H1 (cell line): ENCODE results near the gene PARD3. TPM values are rescaled to one million over a fixed set of nuclear protein-coding genes. Genes with fewer than 3 reads are reported as not detected.

ENCODE experiments used
- CTCF ChIA-PET: fragments of 300-600 bp; sonication (Branson Sonifier 250); formaldehyde crosslinking; loops from one replicate; lab custom pipeline; 2021; ENCODE audit not compliant: partially characterized antibody; lab: Charles Lee
- POLR2A ChIA-PET: fragments of 300-600 bp; sonication (Branson Sonifier 250); formaldehyde crosslinking; loops from one replicate; lab custom pipeline; 2021; ENCODE audit warnings: inconsistent platforms; ENCODE audit not compliant: partially characterized antibody; lab: Charles Lee
- DNase-seq, 2 experiments: peaks; one replicate each; pipeline versions ENCODE4 v3.0.0 to v3.0.0-alpha.2; 2010 to 2022; ENCODE audit warnings: low spot score in 2 of 2, low read depth in 1 of 2, mixed read lengths in 1 of 2
- FAIRE-seq: peaks from 2 replicates; lab custom pipeline; 2011; peaks lifted over from hg19 to GRCh38; lab: Jason Lieb, UNC
- H2AFZ ChIP-seq: 2 replicates; pipeline ENCODE4 v1.8.1; 2012; ENCODE audit warnings: low read length, inconsistent platforms
- H2AK5ac ChIP-seq: 2 replicates; pipeline ENCODE4 v1.6.1; 2013; ENCODE audit warnings: low read depth, low read length
- H2BK120ac ChIP-seq: replicated peaks from 2 replicates; pipeline ENCODE3; 2013; ENCODE audit warnings: low read depth, low read length, inconsistent platforms
- H2BK12ac ChIP-seq: 2 replicates; pipeline ENCODE4 v1.6.1; 2013; ENCODE audit warnings: low read depth, low read length
- H2BK15ac ChIP-seq: 2 replicates; pipeline ENCODE4 v1.6.1; 2013; ENCODE audit warnings: low read length
- H2BK20ac ChIP-seq: 2 replicates; pipeline ENCODE4 v1.6.1; 2013; ENCODE audit warnings: low read length
- H2BK5ac ChIP-seq: 2 replicates; pipeline ENCODE4 v1.6.1; 2013; ENCODE audit warnings: low read depth, low read length
- H3K14ac ChIP-seq: 2 replicates; pipeline ENCODE4 v1.6.1; 2013; ENCODE audit warnings: inconsistent platforms; ENCODE audit not compliant: insufficient read length
- H3K18ac ChIP-seq: 2 replicates; pipeline ENCODE4 v1.6.1; 2013; ENCODE audit warnings: low read length; ENCODE audit errors: extremely low read depth
- H3K23ac ChIP-seq: 2 replicates; pipeline ENCODE4 v1.6.1; 2013; ENCODE audit warnings: inconsistent platforms; ENCODE audit not compliant: insufficient read length
- H3K23me2 ChIP-seq: 2 replicates; pipeline ENCODE4 v1.6.1; 2013; ENCODE audit warnings: low read depth, low read length
- H3K27ac ChIP-seq: 2 replicates; pipeline ENCODE4 v1.6.1; 2011; ENCODE audit warnings: low read depth, low read length, inconsistent platforms
- H3K27me3 ChIP-seq, 4 experiments: replicated peaks in 1 of 4; 1 replicate in 1 of 4; 2 replicates in 3 of 4; pipeline versions ENCODE4 v1.6.1 to v1.8.1; 2011 to 2013; ENCODE audit warnings: low read length in 3 of 4, mild to moderate bottlenecking in 3 of 4, inconsistent platforms in 2 of 4, mixed read lengths in 2 of 4, moderate library complexity in 1 of 4; ENCODE audit not compliant: control insufficient read depth in 3 of 4, insufficient read depth in 3 of 4; ENCODE audit errors: extremely low read depth in 1 of 4
- H3K36me3 ChIP-seq, 4 experiments: 2 replicates each; pipeline versions ENCODE4 v1.6.1 to v1.8.1; 2011 to 2013; ENCODE audit warnings: mild to moderate bottlenecking in 4 of 4, low read length in 3 of 4, moderate library complexity in 2 of 4, control low read depth in 1 of 4, inconsistent platforms in 1 of 4; ENCODE audit not compliant: insufficient read depth in 4 of 4, control insufficient read depth in 2 of 4
- H3K4ac ChIP-seq: replicated peaks from 2 replicates; pipeline ENCODE3; 2013; ENCODE audit warnings: low read length, low read depth, mixed read lengths, inconsistent platforms; ENCODE audit not compliant: insufficient read length
- H3K4me1 ChIP-seq, 4 experiments: replicated peaks in 1 of 4; 1 replicate in 1 of 4; 2 replicates in 3 of 4; pipeline versions ENCODE4 v1.6.1 to v1.8.1; 2011 to 2013; ENCODE audit warnings: low read length in 3 of 4, inconsistent platforms in 2 of 4, mixed read lengths in 1 of 4; ENCODE audit not compliant: insufficient read depth in 4 of 4, control insufficient read depth in 3 of 4
- H3K4me2 ChIP-seq, 2 experiments: 2 replicates each; pipeline versions ENCODE4 v1.6.1 to v1.8.1; 2011 to 2013; ENCODE audit warnings: low read depth in 2 of 2, low read length in 2 of 2, control low read depth in 1 of 2, inconsistent platforms in 1 of 2, mild to moderate bottlenecking in 1 of 2; ENCODE audit not compliant: insufficient read depth in 1 of 2
- H3K4me3 ChIP-seq, 4 experiments: fragments of 200-600, 300-600 bp in 1 of 4; sonication (generic), shearing (Covaris generic), sonication (Bioruptor Twin) in 1 of 4; 2 replicates each; pipeline versions ENCODE4 v1.5.1 to v1.8.1; 2011 to 2016; ENCODE audit warnings: low read length in 4 of 4, low read depth in 3 of 4, control low read depth in 2 of 4, inconsistent platforms in 2 of 4, mild to moderate bottlenecking in 2 of 4, mixed read lengths in 1 of 4, moderate library complexity in 1 of 4; ENCODE audit not compliant: insufficient read depth in 2 of 4; ENCODE audit errors: extremely low read depth in 1 of 4
- H3K56ac ChIP-seq: replicated peaks from 2 replicates; pipeline ENCODE3; 2013; ENCODE audit warnings: low read depth, mild to moderate bottlenecking, mixed read lengths, low read length, inconsistent platforms; ENCODE audit not compliant: insufficient read length
- H3K79me1 ChIP-seq: 2 replicates; pipeline ENCODE4 v1.6.1; 2013; ENCODE audit warnings: low read depth, low read length, control low read depth
- H3K79me2 ChIP-seq, 2 experiments: 2 replicates each; pipeline versions ENCODE4 v1.6.1 to v1.8.1; 2012 to 2013; ENCODE audit warnings: low read length in 2 of 2, mild to moderate bottlenecking in 2 of 2, inconsistent platforms in 1 of 2; ENCODE audit not compliant: insufficient read depth in 2 of 2, control insufficient read depth in 1 of 2
- H3K9ac ChIP-seq, 4 experiments: replicated peaks in 1 of 4; 1 replicate in 1 of 4; 2 replicates in 3 of 4; pipeline versions ENCODE4 v1.6.1 to v1.8.1; 2011 to 2013; ENCODE audit warnings: low read depth in 3 of 4, low read length in 3 of 4, control low read depth in 2 of 4, mild to moderate bottlenecking in 2 of 4, moderate library complexity in 2 of 4, inconsistent platforms in 1 of 4; ENCODE audit errors: extremely low read depth in 1 of 4
- H3K9me3 ChIP-seq, 2 experiments: 2 replicates each; pipeline versions ENCODE4 v1.6.1 to v1.8.1; 2012 to 2013; ENCODE audit warnings: mild to moderate bottlenecking in 2 of 2, moderate library complexity in 2 of 2, control low read depth in 1 of 2, inconsistent platforms in 1 of 2, low read depth in 1 of 2, low read length in 1 of 2, mixed read lengths in 1 of 2; ENCODE audit not compliant: insufficient read depth in 2 of 2
- H4K20me1 ChIP-seq, 2 experiments: replicated peaks in 1 of 2; 2 replicates each; pipeline versions ENCODE3 to v1.8.1; 2011 to 2013; ENCODE audit warnings: inconsistent platforms in 2 of 2, low read length in 2 of 2, mild to moderate bottlenecking in 1 of 2; ENCODE audit not compliant: insufficient read depth in 2 of 2, control insufficient read depth in 1 of 2
- H4K5ac ChIP-seq: 2 replicates; pipeline ENCODE4 v1.6.1; 2013; ENCODE audit warnings: low read length, low read depth, mixed read lengths, inconsistent platforms; ENCODE audit not compliant: insufficient read length
- H4K8ac ChIP-seq: 2 replicates; pipeline ENCODE4 v1.8.0; 2013; ENCODE audit warnings: mild to moderate bottlenecking, moderate library complexity, low read length, inconsistent platforms; ENCODE audit not compliant: insufficient read depth; ENCODE audit errors: extremely low read depth
- H4K91ac ChIP-seq: replicated peaks from 2 replicates; pipeline ENCODE3; 2013; ENCODE audit warnings: low read length, mixed read lengths, inconsistent platforms; ENCODE audit not compliant: insufficient read length
- BCL11A ChIP-seq, 2 experiments: IDR thresholded peaks; one replicate each; pipeline ENCODE4 v1.6.1; 2011; ENCODE audit warnings: low read depth in 2 of 2, low read length in 2 of 2, mild to moderate bottlenecking in 2 of 2
- BRCA1 ChIP-seq: IDR thresholded peaks from 2 replicates; pipeline ENCODE4 v1.6.1; 2012; ENCODE audit warnings: low read depth, low read length, improper control_type of control experiment
- CHD2 ChIP-seq: IDR thresholded peaks from 2 replicates; pipeline ENCODE4 v1.6.1; 2012; ENCODE audit warnings: low read length, improper control_type of control experiment
- KDM1A ChIP-seq: fragments of 200-600, 300-600 bp; sonication (generic); IDR thresholded peaks from 2 replicates; pipeline ENCODE4 v1.7.1; 2016; ENCODE audit warnings: mild to moderate bottlenecking, low read length, borderline replicate concordance
- KDM4A ChIP-seq: IDR thresholded peaks from one replicate; pipeline ENCODE4 v1.7.1; 2012; ENCODE audit warnings: low read depth, mild to moderate bottlenecking, moderate library complexity, low read length, inconsistent platforms; ENCODE audit not compliant: severe bottlenecking
- NRF1 ChIP-seq: IDR thresholded peaks from 2 replicates; pipeline ENCODE4 v1.6.1; 2011; ENCODE audit warnings: mild to moderate bottlenecking, low read depth, low read length, improper control_type of control experiment
- SAP30 ChIP-seq: fragments of 300-600 bp; sonication (generic); IDR thresholded peaks from 2 replicates; pipeline ENCODE4 v1.7.1; 2012; ENCODE audit warnings: low read length, moderate library complexity, mild to moderate bottlenecking, inconsistent platforms; ENCODE audit not compliant: insufficient read depth, insufficient replicate concordance
- SP2 ChIP-seq: IDR thresholded peaks from 2 replicates; pipeline ENCODE4 v1.6.1; 2012; ENCODE audit warnings: mild to moderate bottlenecking, low read length, inconsistent platforms
- SP4 ChIP-seq: IDR thresholded peaks from 2 replicates; pipeline ENCODE4 v1.6.1; 2012; ENCODE audit warnings: low read length, inconsistent platforms
- SRF ChIP-seq: IDR thresholded peaks from 2 replicates; pipeline ENCODE4 v1.6.1; 2011; ENCODE audit warnings: mild to moderate bottlenecking, low read depth, low read length, moderate library complexity
- WGBS, 2 experiments: shearing (Covaris generic) in 1 of 2; methylation state at CpG; one replicate each; pipeline versions ENCODE4 v1.1.6 to v1.1.7; 2013 to 2015; ENCODE audit warnings: low lambda C conversion rate in 2 of 2, mixed read lengths in 2 of 2, inconsistent platforms in 1 of 2, low coverage in 1 of 2, missing lambda C conversion rate in 1 of 2; ENCODE audit not compliant: insufficient replicate concordance in 2 of 2, insufficient coverage in 1 of 2, insufficient read length in 1 of 2; ENCODE audit errors: extremely low coverage in 1 of 2, missing lambda C conversion rate in 1 of 2; 5-methylcytosine and 5-hydroxymethylcytosine counted together
- polyA plus RNA-seq, 7 experiments: library from polyadenylated mRNA; depleted of rRNA in 3 of 7; stranded (reverse) in 5 of 7; unstranded in 2 of 7; fragments of >200 nt in 5 of 7; fragments of 200-250 nt in 2 of 7; gene quantifications; 1 replicate in 5 of 7; 2 replicates in 1 of 7; 4 replicates in 1 of 7; pipeline versions ENCODE4 v1.2.1 to v1.2.3, GENCODE V29; 2011 to 2013; ENCODE audit warnings: missing spikeins in 2 of 7, mixed read lengths in 2 of 7
- total RNA-seq: library from RNA; stranded (reverse); fragmentation: NEBNext Ultra II Directional; extraction: Animal tissue kit (Norgen Biotek cat#: 25700); gene quantifications from 2 replicates; pipeline ENCODE4 v1.2.1, GENCODE V29; 2021
- TF ChIP-seq, protein P1 (sequence below): IDR thresholded peaks from 2 replicates; pipeline ENCODE4 v1.6.1; 2012; ENCODE audit warnings: inconsistent platforms
- TF ChIP-seq, protein P2 (sequence below): IDR thresholded peaks from 2 replicates; pipeline ENCODE4 v1.6.1; 2011; ENCODE audit warnings: low read length, improper control_type of control experiment

Gene PARD3
- total and polyA plus RNA-seq, 2 of the 8 experiments (the other 6 are each of a cell fraction or from before 2014, with no cell fraction given) = 19.7 to 49.1 TPM

DNA sequence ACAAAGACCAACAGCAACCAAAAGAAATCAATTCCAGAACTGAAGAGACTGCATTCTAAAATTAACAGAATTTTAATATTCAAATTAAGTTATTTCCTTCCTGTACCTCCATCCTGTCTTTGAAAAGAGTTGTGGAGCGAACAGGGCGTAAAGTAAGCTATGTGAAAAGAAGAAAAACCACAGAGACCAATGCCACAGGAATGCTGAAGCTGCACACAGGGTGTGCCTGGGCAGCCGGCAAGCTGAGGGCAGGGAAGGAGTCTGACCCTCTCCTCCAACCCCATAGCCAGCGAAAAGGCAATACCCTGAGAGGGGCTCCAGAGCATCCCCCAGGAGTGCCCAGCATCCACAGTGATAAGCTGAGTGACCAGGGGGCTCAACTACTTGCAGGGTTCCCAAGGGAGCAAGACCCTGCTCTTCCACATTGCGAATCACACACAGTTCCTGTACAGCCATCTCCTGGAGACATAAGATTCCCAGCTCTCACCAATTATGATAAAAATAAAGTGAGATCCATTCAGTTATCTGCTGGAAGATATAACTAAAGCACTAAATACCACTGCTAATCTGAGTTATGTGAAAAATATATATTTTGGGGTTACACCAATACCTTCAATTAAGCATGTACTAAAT, 93.8 kb downstream of the PARD3 start:
- H3K23ac ChIP-seq = no peak overlapping the region
- FAIRE-seq = no peak
- TF ChIP-seq SRF (no peak), CHD2 (no peak), KDM4A (no peak), BRCA1 (no peak), BCL11A (IDR thresholded peaks at IDR 0.05; ENCODE audit: low read depth in 2 of 2, low read length in 2 of 2) (no peak), KDM1A (no peak), SAP30 (no peak), SP4 (no peak), NRF1 (no peak), SP2 (no peak)
- TF ChIP-seq, protein P1, sequence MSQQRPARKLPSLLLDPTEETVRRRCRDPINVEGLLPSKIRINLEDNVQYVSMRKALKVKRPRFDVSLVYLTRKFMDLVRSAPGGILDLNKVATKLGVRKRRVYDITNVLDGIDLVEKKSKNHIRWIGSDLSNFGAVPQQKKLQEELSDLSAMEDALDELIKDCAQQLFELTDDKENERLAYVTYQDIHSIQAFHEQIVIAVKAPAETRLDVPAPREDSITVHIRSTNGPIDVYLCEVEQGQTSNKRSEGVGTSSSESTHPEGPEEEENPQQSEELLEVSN = no peak
- TF ChIP-seq, protein P2, sequence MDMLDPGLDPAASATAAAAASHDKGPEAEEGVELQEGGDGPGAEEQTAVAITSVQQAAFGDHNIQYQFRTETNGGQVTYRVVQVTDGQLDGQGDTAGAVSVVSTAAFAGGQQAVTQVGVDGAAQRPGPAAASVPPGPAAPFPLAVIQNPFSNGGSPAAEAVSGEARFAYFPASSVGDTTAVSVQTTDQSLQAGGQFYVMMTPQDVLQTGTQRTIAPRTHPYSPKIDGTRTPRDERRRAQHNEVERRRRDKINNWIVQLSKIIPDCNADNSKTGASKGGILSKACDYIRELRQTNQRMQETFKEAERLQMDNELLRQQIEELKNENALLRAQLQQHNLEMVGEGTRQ = no peak

More for the DNA sequence above, 93.8 kb downstream of the PARD3 start:
- H2AK5ac ChIP-seq = no peak overlapping the region
- H3K4me2 ChIP-seq = no peak overlapping the region
- H3K9me3 ChIP-seq = no peaks in the 10 kb centered on the region
- ChIA-PET CTCF (interaction anchor here (1.1 to 2.0 kb wide), 6 partner anchors 9 to 211 kb away, joined by 3 to 11 read pairs (median 4); no protein-coding TSS in a partner anchor), POLR2A (interaction anchor here (0.9 kb wide), 1 partner anchor 10 kb away, joined by 3 read pairs; no protein-coding TSS in a partner anchor)
- H4K5ac ChIP-seq = no peak overlapping the region
- H4K20me1 ChIP-seq = peaks cover 1 to 5% of the 10 kb centered on the region in 2 experiments
- H2BK15ac ChIP-seq = no peak overlapping the region
- DNase-seq = no peak
- H3K27me3 ChIP-seq = no peaks in the 10 kb centered on the region
- H3K18ac ChIP-seq = no peak overlapping the region
- H3K4ac ChIP-seq = no peak overlapping the region
- H3K79me2 ChIP-seq = peaks cover 6 to 83% of the 10 kb centered on the region in 2 experiments; a peak in 3 of 4 replicates
- H3K9ac ChIP-seq = no peak overlapping the region
- peak overlapping the region; percentile 40; the same call in 1 of the 2 replicates for H4K8ac ChIP-seq
- H3K27ac ChIP-seq = no peak overlapping the region
- no peak overlapping the region for H2BK12ac ChIP-seq
- H3K56ac ChIP-seq = no peak overlapping the region
- 93% methylated on average over 5 of the region's 5 CpGs; no CpG with 5 or more reads in 1 of the 2 experiments for WGBS, 2 experiments
- no peak overlapping the region for H3K4me3 ChIP-seq
- H3K4me1 ChIP-seq = no peaks in the 10 kb centered on the region
- H2AFZ ChIP-seq = no peak overlapping the region
- H2BK120ac ChIP-seq = no peak overlapping the region
- H3K23me2 ChIP-seq = no peaks in the 10 kb centered on the region
- H4K91ac ChIP-seq = no peak overlapping the region
- no peak overlapping the region for H3K14ac ChIP-seq
- H2BK20ac ChIP-seq = no peak overlapping the region
- no peak overlapping the region for H2BK5ac ChIP-seq
- peaks cover 11% of the 10 kb centered on the region for H3K79me1 ChIP-seq
- no peaks in the 10 kb centered on the region for H3K36me3 ChIP-seq
